ENCODE measurements around the gene WDR83. TPM values are rescaled to one million over a fixed set of nuclear protein-coding genes. Genes with fewer than 3 reads are reported as not detected.
"Not testable (repeated sequence)": the region's sequence is repeated elsewhere in the genome, so short reads cannot be mapped to it uniquely, and the experiment has no call there.

Gene WDR83
- polyA plus RNA-seq, 3 donors = 11.9 to 14.5 (median 13.7) TPM

- DNase-seq (ENCODE audit: low read depth in 3 of 3, low spot score in 2 of 3) = peak; percentile 95 to 96 (median 95)
Measured at GRCh38 chr19:12681074-12681987, 14.7 kb downstream of the WDR83 start, which contains the start of gene DHPS. Gene DHPS (minus strand): TSS chr19:12681880. CDS start chr19:12681766, 114 bp downstream.

GRCh38 chr19:12685831-12686230 is 19.2 kb downstream of the WDR83 start:
- DNase-seq (ENCODE audit: low read depth in 3 of 3, low spot score in 2 of 3) = no peak

DNA sequence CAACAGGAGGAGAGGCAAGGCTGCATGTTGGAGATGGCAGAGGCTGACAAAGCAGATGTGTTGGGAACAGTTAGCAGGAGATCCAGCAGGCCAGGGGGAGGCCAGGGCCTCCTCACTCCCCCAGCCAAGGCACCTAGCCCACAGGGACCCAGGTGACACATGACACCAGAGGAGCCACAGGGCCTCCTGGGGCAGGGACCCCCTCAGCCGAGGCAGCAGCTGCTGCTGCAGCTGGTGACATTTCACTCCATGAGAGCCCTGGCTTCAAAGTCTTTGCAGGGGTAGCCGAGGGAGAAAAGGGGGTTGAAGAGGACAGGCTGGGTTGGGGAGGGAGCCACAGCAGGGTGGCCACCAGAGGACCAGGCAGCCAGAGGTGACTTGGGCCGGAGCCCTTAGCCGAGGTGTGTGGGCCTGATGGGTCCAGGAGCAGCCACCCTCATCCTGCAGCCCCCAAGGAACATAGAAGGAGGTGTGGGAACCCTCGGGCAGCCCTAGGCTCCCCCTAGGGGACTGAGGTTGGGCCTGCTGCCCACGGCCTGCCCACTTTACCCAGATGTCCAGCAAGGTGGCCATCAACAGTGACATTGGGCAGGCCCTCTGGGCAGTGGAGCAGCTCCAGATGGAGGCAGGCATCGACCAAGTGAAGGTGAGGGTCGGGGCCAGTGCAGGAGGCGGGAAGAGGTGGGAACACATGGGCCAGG is 21.0 kb downstream of the WDR83 start, which contains the start of gene GNG14:
GNG14 (plus strand) TSS at position 503 of the 701 bp plus-strand sequence; CDS start at position 554, 51 bp downstream.
- no peak for DNase-seq (ENCODE audit: low read depth in 3 of 3, low spot score in 2 of 3)

GRCh38 chr19:12689012-12689411 is 22.4 kb downstream of the WDR83 start:
- no peak for DNase-seq (ENCODE audit: low read depth in 3 of 3, low spot score in 2 of 3)

DNA sequence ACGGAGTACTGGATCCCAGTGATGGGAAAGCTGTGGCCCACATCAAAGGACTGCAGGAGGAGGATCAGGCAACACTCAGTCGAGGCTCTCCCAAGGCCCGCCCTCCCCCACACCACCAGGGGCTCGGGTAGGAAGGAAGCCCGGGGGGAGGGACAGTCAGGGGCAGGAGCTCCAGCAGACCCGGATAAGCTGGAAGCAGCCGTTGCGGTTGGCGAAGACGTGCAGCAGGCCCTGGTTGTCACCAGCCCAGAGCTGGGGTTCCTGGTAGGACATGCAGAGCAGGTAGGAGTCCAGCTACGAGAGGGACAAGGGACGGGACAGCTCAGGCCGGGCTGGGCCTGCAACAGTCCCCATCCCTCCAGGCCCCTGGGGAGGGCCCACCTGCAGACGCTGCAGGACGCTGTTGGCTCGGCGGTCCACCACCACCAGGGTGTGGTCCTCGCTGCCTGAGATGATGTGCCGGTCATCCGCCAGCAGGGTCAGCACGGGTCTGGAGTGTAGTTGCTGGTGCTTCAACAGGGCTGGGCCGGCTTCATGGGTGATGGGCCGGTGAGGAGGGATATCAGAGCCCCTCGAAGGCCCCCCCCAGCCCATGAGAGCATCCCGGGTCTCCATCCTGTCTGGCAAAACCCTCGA is 23.1 kb downstream of the WDR83 start:
- no peak for DNase-seq (ENCODE audit: low read depth in 3 of 3, low spot score in 2 of 3)

DNA sequence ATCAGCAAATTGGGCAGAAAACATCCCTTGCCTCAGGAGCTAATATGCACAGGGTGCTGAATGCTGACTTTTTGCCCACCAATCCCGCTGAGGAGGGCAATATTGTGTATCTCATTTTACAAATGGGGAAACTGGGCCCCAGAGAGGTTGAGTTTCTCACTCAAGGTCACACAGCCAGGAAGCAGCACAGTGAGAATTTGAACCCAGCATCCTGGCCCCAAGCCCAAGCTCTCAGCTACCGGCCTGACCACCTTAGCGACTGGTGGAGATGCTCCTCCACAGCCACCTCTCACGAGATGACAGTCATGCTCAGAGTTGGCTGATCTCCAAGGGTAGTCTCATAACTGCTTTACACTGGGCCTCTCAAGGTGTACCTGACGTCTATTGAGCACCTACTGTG is 26.4 kb downstream of the WDR83 start:
- no peak for DNase-seq (ENCODE audit: low read depth in 3 of 3, low spot score in 2 of 3)

DNA sequence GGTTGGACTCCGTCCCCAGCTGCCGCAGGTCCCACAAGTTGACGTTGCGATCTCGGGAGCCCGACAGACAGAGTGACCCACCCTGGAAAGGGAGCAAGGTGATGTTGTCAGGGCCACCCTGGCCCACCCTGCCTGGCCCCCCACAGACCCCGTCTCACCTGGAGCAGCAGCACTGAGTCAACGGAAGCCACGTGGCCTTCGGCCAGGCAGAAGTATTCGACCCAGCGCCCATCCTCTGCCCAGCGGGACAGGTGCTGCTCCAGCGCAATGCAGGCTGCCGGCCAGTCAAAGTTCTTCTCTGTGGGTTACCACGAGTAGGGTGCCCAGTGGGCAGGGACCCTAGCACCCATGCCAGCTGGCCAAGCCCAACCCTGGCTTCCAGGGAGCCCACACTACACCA is 28.0 kb downstream of the WDR83 start:
- no peak for DNase-seq (ENCODE audit: low read depth in 3 of 3, low spot score in 2 of 3)

DNA sequence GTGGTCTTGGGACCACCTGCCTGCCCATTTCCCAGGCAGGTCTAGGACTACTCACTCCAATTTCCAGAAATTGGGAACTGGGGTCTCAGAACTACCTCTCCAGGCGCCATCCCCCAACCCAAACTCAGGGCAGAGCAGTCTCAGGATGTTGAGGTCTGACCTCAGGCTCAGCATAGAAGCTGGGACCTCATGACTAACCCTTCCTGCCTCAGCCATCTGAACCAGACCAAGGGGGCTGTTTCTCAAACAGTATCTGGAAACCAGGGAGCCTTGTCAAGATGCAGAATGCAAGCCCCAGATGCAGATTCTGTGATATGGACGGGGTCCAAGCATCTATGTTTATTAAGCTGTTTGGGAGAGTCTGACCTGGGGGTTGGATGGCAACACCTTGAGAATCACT is 28.5 kb downstream of the WDR83 start:
- DNase-seq (ENCODE audit: low read depth in 3 of 3, low spot score in 2 of 3) = no peak

DNA sequence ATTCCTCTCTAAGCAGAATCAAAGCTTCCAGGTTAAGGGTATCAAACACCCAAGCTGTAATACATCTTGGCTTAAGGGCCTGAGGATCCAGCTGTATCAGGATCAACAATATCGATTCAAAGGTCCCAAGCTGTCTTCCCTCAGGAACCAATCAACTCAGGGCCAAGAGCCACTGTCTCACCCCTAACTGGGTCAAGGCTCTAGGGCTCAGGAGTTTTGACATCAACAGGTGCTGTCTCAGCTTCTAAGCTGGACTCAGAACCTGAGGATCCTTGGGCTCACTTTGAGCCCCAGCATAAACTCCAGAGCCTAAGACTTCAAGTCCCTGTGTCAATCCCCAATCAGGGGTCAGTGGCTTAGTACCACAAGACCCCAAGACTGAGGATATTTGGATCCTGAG is 28.9 kb downstream of the WDR83 start:
- no peak for DNase-seq (ENCODE audit: low read depth in 3 of 3, low spot score in 2 of 3)

DNA sequence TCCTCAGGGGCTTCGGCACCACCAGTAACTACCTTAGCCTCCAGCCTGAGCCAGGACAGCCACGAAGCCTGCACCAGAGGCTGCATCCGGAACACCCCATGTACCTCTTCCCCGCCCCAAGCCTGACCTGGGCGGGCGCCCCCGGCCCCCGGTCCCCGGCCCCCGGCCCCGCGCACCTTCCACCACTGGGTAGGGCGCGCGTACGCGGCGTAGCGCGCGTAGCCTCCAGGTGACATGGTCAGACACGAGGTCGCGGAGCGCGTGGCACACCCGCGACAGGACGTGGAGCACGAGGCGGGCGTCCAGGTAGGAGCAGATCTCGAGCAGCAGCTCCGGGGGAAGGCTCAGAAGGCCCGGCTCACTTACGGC is 29.4 kb downstream of the WDR83 start:
- no peak for DNase-seq (ENCODE audit: low read depth in 3 of 3, low spot score in 2 of 3)

GRCh38 chr19:12696366-12697335 is 30.0 kb downstream of the WDR83 start, which contains the start of gene FBXW9:
Gene FBXW9 (minus strand): TSS chr19:12696631. CDS start chr19:12696581, 50 bp downstream.
- peak; percentile 91 to 93 (median 92) for DNase-seq (ENCODE audit: low read depth in 3 of 3, low spot score in 2 of 3)

DNA sequence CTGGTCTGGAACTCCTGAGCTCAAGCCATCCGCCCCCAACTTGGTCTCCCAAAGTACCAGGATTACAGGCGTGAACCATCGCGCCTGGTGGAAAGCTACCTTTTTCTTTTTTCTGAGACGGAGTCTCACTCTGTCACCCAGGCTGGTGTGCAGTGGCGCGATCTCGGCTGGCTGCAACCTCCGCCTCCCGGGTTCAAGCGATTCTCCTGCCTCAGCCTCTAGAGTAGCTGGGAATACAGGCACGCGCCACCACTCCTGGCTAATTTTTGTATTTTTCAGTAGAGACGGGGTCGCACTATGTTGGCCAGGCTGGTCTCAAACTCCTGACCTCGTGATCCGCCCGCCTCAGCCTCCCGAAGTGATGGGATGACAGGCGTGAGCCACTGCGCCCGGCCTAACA is 30.8 kb downstream of the WDR83 start:
- DNase-seq (ENCODE audit: low read depth in 3 of 3, low spot score in 2 of 3) = not testable (repeated sequence)

DNA sequence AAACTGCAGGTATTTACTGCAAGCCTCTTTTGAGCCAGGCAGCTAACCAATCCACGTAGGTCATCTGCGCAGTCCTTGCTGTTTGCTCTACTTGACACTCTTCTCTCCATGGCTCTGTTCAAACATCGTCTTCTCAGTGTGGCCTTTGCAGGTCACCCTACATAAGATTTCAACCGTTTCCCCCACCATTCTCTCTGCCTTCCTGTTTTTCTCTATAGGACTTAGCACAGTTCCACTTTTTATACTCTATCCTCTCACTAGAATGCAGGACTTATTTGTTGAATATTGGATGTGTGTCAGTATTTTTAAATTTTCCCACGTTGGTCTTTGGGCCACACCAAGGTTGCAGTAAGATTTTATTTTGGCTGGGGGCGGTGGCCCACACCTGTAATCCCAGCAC is 31.5 kb downstream of the WDR83 start:
- DNase-seq (ENCODE audit: low read depth in 3 of 3, low spot score in 2 of 3) = no peak

DNA sequence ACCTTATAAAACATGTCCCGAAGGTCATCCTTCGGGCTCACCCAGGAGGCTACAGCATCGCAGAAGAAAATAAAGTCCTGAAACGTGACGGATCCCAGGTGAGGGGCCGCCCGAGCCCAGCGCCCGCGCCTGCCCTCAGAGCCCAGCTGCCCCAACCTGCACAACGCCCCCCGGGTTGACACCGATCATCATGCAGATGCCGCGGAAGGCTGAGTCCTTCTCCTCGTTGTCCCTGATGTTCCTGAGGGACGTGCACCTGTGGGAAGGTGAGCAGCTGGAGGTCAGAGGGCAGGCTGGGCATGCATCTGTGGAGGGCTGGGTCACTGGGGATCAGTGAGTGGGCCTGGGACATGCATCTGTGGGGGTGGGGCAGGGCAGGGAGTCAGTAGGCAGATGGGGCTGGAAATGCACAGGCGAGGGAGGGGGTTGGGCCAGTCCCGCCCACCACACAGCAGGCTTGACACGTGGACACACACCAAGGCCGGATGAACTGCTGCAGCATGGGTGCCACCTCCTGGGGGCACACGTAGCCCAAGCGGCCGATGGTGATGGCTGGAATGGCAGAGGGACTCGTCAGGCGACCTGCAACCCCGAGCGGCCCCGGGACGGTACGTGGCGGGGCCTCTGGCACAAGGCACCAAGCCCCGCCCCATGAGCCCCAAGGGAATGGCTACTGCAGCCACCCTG is 35.1 kb downstream of the WDR83 start:
- no peak for DNase-seq (ENCODE audit: low read depth in 3 of 3, low spot score in 2 of 3)

DNA sequence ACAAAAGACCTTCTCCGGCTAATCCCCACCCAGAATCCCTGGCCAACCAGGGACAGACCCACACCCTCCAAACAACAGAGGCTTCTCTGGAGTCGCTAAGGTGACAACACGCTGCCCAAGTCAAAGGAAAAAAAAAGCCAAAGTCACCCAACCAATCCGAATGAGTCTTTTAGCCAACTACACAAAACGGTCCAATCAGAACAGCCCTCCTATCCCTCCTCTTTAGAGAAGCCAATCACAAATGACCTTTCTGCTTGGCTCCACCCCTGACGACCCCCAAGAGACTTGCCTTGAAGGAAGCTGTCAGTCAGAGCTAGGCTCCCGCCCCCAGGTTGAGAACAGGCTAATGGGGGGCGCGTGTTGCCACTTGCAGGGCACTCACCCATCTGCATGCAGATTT is 36.4 kb downstream of the WDR83 start:
- DNase-seq (ENCODE audit: low read depth in 3 of 3, low spot score in 2 of 3) = no peak

GRCh38 chr19:12705169-12705568 is 38.6 kb downstream of the WDR83 start:
- no peak for DNase-seq (ENCODE audit: low read depth in 3 of 3, low spot score in 2 of 3)

DNA sequence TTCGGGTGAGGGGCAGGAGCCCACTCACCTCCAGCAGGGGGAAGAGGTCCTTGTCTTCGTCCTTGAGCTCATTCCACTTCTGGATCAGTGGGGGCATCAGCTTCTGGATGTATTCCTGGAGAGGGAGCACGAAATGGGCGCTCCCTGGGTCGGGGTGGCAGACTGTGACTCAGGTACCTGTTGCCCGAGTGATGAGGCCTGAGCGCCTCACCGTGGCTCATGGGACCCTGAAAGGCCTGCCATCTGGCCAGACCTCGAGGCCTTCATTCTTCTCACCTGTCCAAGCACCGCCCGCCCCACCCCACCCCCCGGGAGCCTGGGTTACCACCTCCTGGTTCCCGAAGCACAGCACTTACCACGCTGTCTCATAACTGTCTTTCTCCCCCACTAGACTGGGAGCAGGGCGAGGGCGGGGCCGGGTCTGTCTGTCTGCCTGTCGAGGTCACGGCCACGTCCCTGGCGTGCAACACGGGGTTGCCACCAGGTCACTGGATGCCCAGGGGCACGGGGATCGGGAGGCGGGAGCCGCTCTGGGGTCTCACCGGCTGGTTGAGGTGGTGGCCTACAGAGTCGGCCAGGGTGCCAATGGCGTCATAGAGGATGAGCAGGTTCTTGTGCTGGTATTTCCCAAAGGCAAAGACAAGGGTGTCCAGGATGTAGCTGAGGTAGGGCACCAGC is 39.2 kb downstream of the WDR83 start:
- no peak for DNase-seq (ENCODE audit: low read depth in 3 of 3, low spot score in 2 of 3)

DNA sequence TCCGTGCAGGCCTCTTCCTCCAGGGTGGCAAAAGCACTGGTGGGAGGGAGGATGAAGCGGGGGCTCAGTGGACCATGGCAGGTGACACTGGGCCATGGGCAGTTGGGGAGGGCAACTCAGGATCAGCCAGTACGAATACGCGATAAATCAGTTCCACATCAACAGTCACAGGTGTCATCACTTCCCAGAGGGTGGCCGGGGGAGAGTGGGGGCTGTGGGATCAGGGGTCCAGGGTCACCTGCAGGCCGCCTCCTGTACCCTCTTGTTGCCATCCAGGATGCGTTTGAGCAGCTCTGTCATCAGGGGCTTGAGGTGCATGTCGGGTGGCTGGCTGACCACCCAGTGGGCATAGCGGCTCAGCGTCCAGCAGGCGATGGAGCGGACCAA is 39.7 kb downstream of the WDR83 start:
- DNase-seq (ENCODE audit: low read depth in 3 of 3, low spot score in 2 of 3) = no peak

DNA sequence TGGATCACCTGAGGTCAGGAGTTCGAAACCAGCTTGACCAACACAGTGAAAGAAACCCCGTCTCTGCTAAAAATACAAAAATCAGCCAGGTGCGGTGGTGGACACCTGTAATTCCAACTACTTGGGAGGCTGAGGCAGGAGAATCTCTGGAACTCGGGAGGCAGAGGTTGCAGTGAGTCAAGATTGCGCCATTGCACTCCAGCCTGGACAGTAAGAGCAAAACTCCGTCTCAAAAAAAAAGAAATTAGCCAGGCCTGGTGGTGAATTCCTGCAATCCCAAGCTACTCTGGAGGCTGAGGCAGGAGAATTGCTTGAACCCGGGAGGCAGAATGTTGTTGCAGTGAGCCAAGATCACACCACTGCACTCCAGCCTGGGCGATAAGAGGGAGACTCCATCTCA is 42.0 kb downstream of the WDR83 start:
- no peak for DNase-seq (ENCODE audit: low read depth in 3 of 3, low spot score in 2 of 3)

Measured in right renal cortex interstitium (tissue), 3 donors.